Epithelial cell of proximal tubule (primary cell): ENCODE measurements around the gene CACNA1C. TPM values are rescaled to one million over a fixed set of nuclear protein-coding genes. Genes with fewer than 3 reads are reported as not detected.
A peak's percentile ranks its signal among the peaks of the same experiment; 100 is the strongest.

ENCODE experiments used
- DNase-seq: peaks from one replicate; pipeline ENCODE4 v3.0.0-alpha.2; 2011; ENCODE audit warnings: low read depth
- H3K4me3 ChIP-seq: 2 replicates; pipeline ENCODE4 v1.5.1; 2011; ENCODE audit warnings: low read depth, mild to moderate bottlenecking, low read length
- total RNA-seq: library from RNA; depleted of rRNA; stranded (reverse); fragments of >200 nt; gene quantifications from 2 replicates; pipeline ENCODE4 v1.2.3, GENCODE V29; 2015
- TF ChIP-seq, protein P1 (sequence below): conservative IDR thresholded peaks from 2 replicates; pipeline ENCODE4 v1.5.1; 2012; ENCODE audit warnings: low read depth, mild to moderate bottlenecking, low read length

Gene CACNA1C
- total RNA-seq, 1 donor from 2014 or later, result not detected

DNA sequence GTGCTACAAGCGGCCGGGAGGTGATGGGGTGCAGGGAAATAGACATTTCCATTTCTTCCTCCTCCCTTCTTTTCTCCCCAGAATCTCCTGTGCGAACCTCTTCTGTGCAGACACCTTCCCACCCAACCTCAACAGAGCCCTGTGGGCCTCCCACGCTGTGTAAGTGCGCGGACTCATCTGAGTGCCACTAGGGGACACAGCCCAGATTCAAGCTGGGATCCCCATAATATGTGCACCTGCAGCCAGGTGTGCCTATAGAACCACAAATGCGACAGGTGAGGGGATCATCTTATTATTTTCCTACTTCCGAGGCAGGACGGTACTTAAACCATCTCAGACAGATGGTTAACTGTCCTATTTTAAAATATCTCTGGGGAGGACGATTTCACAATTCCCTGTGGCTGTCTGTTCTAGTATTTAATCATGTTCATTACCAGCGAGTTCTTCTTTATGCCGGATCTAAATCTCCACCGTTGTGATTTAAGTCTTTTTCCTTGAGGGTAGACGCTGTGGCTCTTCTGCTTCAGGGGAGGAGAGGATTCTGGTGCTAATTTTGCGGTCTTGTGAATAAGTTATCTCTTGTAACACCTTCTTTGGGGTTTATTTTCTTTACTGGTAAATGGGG, 17.2 kb upstream of the CACNA1C start:
- TF ChIP-seq, protein P1, sequence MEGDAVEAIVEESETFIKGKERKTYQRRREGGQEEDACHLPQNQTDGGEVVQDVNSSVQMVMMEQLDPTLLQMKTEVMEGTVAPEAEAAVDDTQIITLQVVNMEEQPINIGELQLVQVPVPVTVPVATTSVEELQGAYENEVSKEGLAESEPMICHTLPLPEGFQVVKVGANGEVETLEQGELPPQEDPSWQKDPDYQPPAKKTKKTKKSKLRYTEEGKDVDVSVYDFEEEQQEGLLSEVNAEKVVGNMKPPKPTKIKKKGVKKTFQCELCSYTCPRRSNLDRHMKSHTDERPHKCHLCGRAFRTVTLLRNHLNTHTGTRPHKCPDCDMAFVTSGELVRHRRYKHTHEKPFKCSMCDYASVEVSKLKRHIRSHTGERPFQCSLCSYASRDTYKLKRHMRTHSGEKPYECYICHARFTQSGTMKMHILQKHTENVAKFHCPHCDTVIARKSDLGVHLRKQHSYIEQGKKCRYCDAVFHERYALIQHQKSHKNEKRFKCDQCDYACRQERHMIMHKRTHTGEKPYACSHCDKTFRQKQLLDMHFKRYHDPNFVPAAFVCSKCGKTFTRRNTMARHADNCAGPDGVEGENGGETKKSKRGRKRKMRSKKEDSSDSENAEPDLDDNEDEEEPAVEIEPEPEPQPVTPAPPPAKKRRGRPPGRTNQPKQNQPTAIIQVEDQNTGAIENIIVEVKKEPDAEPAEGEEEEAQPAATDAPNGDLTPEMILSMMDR, result no peak
- DNase-seq, result no peak
- H3K4me3 ChIP-seq, result peak overlapping the region; percentile 40

DNA sequence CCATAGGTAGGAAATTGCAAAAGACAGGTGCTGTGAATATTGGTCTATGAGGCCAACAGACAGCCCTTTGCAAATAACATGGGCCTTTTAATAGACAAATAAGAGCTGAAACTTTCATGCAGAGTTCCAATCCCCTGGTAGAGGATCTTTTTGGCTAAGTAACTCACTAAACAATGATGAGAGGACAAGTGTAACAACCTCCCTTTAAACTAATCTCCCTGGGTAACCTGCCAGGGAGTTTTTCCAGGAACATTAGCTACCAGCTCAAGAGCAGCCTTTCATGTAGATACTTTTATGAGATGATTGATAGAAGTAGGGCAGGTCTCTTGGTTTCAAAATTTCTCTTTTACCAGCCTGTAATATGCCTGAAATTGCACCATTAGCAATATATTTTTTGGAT, 13.8 kb upstream of the CACNA1C start:
- no peak overlapping the region for H3K4me3 ChIP-seq
- DNase-seq, result no peak
- TF ChIP-seq, protein P1, result no peak

DNA sequence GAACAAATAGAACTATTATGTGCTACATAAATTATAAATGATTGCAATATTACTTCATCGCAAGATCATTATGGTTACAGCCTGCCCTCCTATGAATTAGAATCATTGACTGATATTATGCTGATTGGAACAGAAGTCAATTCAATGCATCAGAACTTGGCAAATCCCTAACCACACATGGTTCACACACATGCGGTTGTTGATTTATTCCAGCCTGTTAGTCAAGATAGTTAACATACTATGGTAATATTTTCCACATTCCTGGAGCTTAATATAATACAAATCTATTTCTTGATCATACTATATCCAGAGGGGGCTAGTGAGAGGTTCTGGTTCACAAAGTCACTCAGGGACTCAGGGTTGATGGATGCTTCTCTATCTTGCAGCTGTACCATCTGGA, 9.7 kb upstream of the CACNA1C start:
- TF ChIP-seq, protein P1, result no peak
- no peak for DNase-seq
- no peak overlapping the region for H3K4me3 ChIP-seq

DNA sequence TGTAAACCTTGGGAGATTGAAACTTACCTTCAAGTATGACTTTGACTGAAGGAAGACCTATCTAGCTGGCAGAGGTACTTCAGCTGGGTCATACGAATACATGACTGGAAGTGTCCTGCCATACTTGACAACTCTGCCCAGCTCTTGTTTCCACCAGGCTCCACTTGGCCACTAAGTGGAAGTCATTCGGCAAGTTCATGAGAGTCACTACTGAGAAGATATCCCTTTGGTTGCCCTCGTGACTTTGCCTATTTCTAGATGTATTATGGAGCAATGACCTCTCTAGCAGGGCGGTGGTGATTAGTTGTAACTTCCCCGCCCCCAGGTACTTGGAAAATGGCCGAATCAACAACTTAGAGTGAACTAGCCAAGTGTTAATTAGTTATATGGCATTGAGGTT, 8.6 kb upstream of the CACNA1C start:
- no peak overlapping the region for H3K4me3 ChIP-seq
- DNase-seq, result no peak
- TF ChIP-seq, protein P1, result no peak

DNA sequence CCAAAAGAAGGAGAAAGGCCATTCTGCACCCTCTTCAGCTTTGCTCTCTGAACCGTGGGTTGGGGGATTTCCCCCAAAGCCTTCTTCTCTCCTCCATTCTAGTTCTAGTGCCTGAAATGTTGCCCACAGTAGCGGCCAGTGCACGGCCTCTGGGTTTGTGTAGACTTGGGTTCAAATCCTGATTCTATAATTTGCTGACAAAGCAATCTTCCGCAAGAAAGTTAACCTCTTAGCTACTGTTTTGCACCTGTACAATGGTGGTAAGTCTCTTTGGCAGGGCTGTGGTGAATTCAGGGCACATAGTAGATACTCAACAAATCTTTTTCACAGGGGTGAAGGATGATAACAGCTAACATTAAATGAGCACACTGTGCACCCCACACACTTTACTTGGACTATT, 5.8 kb upstream of the CACNA1C start:
- no peak for DNase-seq
- no peak overlapping the region for H3K4me3 ChIP-seq
- TF ChIP-seq, protein P1, result no peak

DNA sequence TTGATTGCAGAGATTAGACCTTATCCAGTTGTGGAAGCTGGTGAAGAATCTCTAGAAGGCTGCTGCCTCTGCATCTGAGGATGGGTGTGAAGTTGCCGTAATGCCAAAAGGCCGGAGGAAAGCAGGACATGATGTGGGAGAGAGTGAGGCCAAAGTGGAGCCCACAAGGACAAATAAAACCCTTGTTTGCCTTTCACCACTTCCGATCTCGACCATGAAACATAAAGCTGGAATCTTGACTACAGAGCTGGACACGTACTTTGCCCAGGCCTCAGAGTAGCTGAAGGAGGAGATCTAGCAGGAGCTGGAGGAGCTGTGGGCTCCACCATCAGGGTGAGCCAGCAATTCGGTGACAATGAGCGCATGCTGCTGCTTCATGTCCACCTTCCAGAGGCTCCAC, 5.0 kb upstream of the CACNA1C start:
- H3K4me3 ChIP-seq, result no peak overlapping the region
- no peak for DNase-seq
- TF ChIP-seq, protein P1, result no peak
